Hepatocyte (in vitro differentiated cells): ENCODE results near the gene WFDC1. TPM values are rescaled to one million over a fixed set of nuclear protein-coding genes. Genes with fewer than 3 reads are reported as not detected.

ENCODE experiments used
- DNase-seq: peaks from one replicate; pipeline ENCODE4 v3.0.0-alpha.2; 2016; ENCODE audit warnings: low spot score
- H2AFZ ChIP-seq: fragments of 200-600 bp; sonication (generic); 2 replicates; pipeline ENCODE4 v1.6.0; 2016; ENCODE audit warnings: antibody characterized with exemption, mild to moderate bottlenecking
- H3K27ac ChIP-seq: fragments of 200-600 bp; sonication (generic); 2 replicates; pipeline ENCODE4 v1.5.1; 2016; ENCODE audit warnings: mild to moderate bottlenecking
- H3K27me3 ChIP-seq: fragments of 200-600 bp; sonication (generic); 2 replicates; pipeline ENCODE4 v1.6.1; 2016
- H3K36me3 ChIP-seq: fragments of 200-600 bp; sonication (generic); replicated peaks from 2 replicates; pipeline ENCODE4 v1.5.1; 2016; ENCODE audit warnings: low read depth; ENCODE audit not compliant: insufficient read depth
- H3K4me1 ChIP-seq: fragments of 200-600 bp; sonication (generic); 2 replicates; pipeline ENCODE4 v1.5.1; 2016; ENCODE audit warnings: mild to moderate bottlenecking, moderate library complexity; ENCODE audit not compliant: insufficient read depth
- H3K4me2 ChIP-seq: fragments of 200-600 bp; sonication (generic); 2 replicates; pipeline ENCODE4 v1.6.0; 2016
- H3K4me3 ChIP-seq: fragments of 200-600 bp; sonication (generic); 2 replicates; pipeline ENCODE4 v1.5.1; 2016; ENCODE audit warnings: mild to moderate bottlenecking
- H3K79me2 ChIP-seq: fragments of 200-600 bp; sonication (generic); 2 replicates; pipeline ENCODE4 v1.6.0; 2017; ENCODE audit warnings: mild to moderate bottlenecking
- H3K9me2 ChIP-seq: fragments of 200-600 bp; sonication (generic); replicated peaks from 2 replicates; pipeline ENCODE4 v1.6.0; 2017; ENCODE audit warnings: mild to moderate bottlenecking; ENCODE audit not compliant: insufficient read depth
- H3K9me3 ChIP-seq: fragments of 200-600 bp; sonication (generic); 2 replicates; pipeline ENCODE4 v1.5.1; 2016; ENCODE audit warnings: low read depth, mild to moderate bottlenecking
- H4K20me1 ChIP-seq: fragments of 200-600 bp; sonication (generic); 2 replicates; pipeline ENCODE4 v1.6.0; 2016; ENCODE audit warnings: mild to moderate bottlenecking; ENCODE audit not compliant: insufficient read depth, poor library complexity, severe bottlenecking
- EZH2 ChIP-seq: fragments of 200-600 bp; sonication (generic); IDR thresholded peaks from 2 replicates; pipeline ENCODE4 v1.6.1; 2016; ENCODE audit warnings: antibody characterized with exemption, mild to moderate bottlenecking, borderline replicate concordance
- EZH2phosphoT487 ChIP-seq: fragments of 200-600 bp; sonication (generic); IDR thresholded peaks from one replicate; pipeline ENCODE4 v1.6.1; 2018; ENCODE audit warnings: antibody characterized with exemption, mild to moderate bottlenecking, low read depth, moderate library complexity; ENCODE audit not compliant: unreplicated experiment, severe bottlenecking
- WGBS: methylation state at CpG from one replicate; pipeline ENCODE4 v1.1.6; 2016; ENCODE audit warnings: low lambda C conversion rate; ENCODE audit errors: missing lambda C conversion rate; 5-methylcytosine and 5-hydroxymethylcytosine counted together
- polyA plus RNA-seq: library from polyadenylated mRNA; unstranded; fragments of >200 nt; fragmentation: Nextera tagmentation; extraction: Ambion mirVana; gene quantifications from 2 replicates; pipeline ENCODE4 v1.2.1, GENCODE V29; 2016
- total RNA-seq: library from RNA; depleted of rRNA; stranded (reverse); fragments of >200 nt; gene quantifications from 2 replicates; pipeline ENCODE4 v1.2.3, GENCODE V29; 2014
- TF ChIP-seq, protein P1 (sequence below): fragments of 200-600 bp; sonication (generic); IDR thresholded peaks from 2 replicates; pipeline ENCODE4 v1.5.1; 2016; ENCODE audit warnings: antibody characterized with exemption, mild to moderate bottlenecking; ENCODE audit not compliant: poor library complexity

Gene WFDC1
- total and polyA plus RNA-seq, 2 experiments from 2014 or later = 12.9 to 16.9 TPM

- Histone ChIP-seq H3K36me3 (no peaks in the 10 kb centered on the region), H3K27me3 (peaks cover 7% of the 10 kb centered on the region), H3K4me3 (no peak overlapping the region), H3K9me2 (no peaks in the 10 kb centered on the region), H3K79me2 (no peaks in the 10 kb centered on the region), H3K9me3 (no peaks in the 10 kb centered on the region), H4K20me1 (no peaks in the 10 kb centered on the region), H3K27ac (no peak overlapping the region), H3K4me2 (no peak overlapping the region), H2AFZ (no peak overlapping the region), H3K4me1 (no peaks in the 10 kb centered on the region)
- WGBS = 92% methylated on average over 7 of the region's 7 CpGs
- TF ChIP-seq, protein P1, sequence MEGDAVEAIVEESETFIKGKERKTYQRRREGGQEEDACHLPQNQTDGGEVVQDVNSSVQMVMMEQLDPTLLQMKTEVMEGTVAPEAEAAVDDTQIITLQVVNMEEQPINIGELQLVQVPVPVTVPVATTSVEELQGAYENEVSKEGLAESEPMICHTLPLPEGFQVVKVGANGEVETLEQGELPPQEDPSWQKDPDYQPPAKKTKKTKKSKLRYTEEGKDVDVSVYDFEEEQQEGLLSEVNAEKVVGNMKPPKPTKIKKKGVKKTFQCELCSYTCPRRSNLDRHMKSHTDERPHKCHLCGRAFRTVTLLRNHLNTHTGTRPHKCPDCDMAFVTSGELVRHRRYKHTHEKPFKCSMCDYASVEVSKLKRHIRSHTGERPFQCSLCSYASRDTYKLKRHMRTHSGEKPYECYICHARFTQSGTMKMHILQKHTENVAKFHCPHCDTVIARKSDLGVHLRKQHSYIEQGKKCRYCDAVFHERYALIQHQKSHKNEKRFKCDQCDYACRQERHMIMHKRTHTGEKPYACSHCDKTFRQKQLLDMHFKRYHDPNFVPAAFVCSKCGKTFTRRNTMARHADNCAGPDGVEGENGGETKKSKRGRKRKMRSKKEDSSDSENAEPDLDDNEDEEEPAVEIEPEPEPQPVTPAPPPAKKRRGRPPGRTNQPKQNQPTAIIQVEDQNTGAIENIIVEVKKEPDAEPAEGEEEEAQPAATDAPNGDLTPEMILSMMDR = no peak
- TF ChIP-seq EZH2phosphoT487 = no peak
- TF ChIP-seq EZH2 = no peak
- no peak for DNase-seq
Measured at GRCh38 chr16:84310642-84311041, 16.0 kb downstream of the WFDC1 start.

GRCh38 chr16:84312783-84313382, 18.2 kb downstream of the WFDC1 start:
- Histone ChIP-seq H4K20me1 (no peaks in the 10 kb centered on the region), H3K9me2 (no peaks in the 10 kb centered on the region), H3K4me1 (no peaks in the 10 kb centered on the region), H3K79me2 (no peaks in the 10 kb centered on the region), H3K4me3 (no peak overlapping the region), H3K36me3 (no peaks in the 10 kb centered on the region), H3K27ac (no peak overlapping the region), H3K4me2 (peak overlapping the region; percentile 77), H3K27me3 (peaks cover 7% of the 10 kb centered on the region), H2AFZ (no peak overlapping the region), H3K9me3 (no peaks in the 10 kb centered on the region)
- DNase-seq = peak; percentile 58
- no peak for TF ChIP-seq EZH2
- no peak for TF ChIP-seq EZH2phosphoT487
- TF ChIP-seq, protein P1 = no peak
- WGBS = 8% methylated on average over 45 of the region's 55 CpGs

DNA sequence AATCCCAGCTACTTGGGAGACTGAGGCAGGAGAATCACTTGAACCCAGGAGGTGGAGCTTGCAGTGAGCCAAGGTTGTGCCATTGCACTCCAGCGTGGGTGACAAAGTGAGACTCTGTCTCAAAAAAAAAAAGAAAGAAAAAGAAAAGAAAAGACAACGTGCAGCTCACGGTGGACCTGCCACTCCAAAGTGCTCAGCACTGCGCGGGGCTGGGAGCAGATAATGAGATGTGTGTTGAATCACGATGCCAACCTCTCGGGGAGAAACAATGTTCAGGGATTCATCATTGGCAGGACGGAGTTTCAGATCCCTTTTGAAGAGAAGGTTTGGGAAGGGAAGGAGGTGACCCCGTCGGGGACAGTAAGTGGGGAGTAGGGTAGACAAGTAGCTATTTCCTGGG, 19.2 kb downstream of the WFDC1 start:
- Histone ChIP-seq H3K9me2 (no peaks in the 10 kb centered on the region), H3K79me2 (no peaks in the 10 kb centered on the region), H3K4me2 (no peak overlapping the region), H3K27me3 (peaks cover 7% of the 10 kb centered on the region), H3K9me3 (no peaks in the 10 kb centered on the region), H4K20me1 (no peaks in the 10 kb centered on the region), H3K36me3 (no peaks in the 10 kb centered on the region), H2AFZ (no peak overlapping the region), H3K4me1 (no peaks in the 10 kb centered on the region), H3K27ac (no peak overlapping the region), H3K4me3 (no peak overlapping the region)
- no peak for TF ChIP-seq EZH2
- no peak for TF ChIP-seq EZH2phosphoT487
- TF ChIP-seq, protein P1 = no peak
- no peak for DNase-seq
- 90% methylated on average over 10 of the region's 10 CpGs for WGBS
